GM21526 (cell line): ENCODE data around the gene LSM14A.
"Not testable (repeated sequence)": the region's sequence is repeated elsewhere in the genome, so short reads cannot be mapped to it uniquely, and the experiment has no call there.

Experiments
- ATAC-seq: cut with Tn5 transposase; IDR thresholded peaks from one replicate; pipeline ENCODE4 v1.9.1; 2021; ENCODE audit warnings: moderate library complexity; ENCODE audit not compliant: unreplicated experiment, low FRiP score

The LSM14A gene

GRCh38 chr19:34155686-34156085 lies 16.6 kb upstream of the LSM14A start:
- no peak for ATAC-seq

GRCh38 chr19:34158966-34159365 lies 13.3 kb upstream of the LSM14A start:
- ATAC-seq: not testable (repeated sequence)

- not testable (repeated sequence) for ATAC-seq
Observed at GRCh38 chr19:34159541-34159940, 12.8 kb upstream of the LSM14A start.

- ATAC-seq: not testable (repeated sequence)
Observed at GRCh38 chr19:34161902-34162301, 10.4 kb upstream of the LSM14A start.

GRCh38 chr19:34165295-34165738 lies 7.0 kb upstream of the LSM14A start:
- no peak for ATAC-seq

GRCh38 chr19:34169475-34170199 lies 2.7 kb upstream of the LSM14A start:
- not testable (repeated sequence) for ATAC-seq

GRCh38 chr19:34171539-34171876 lies 796 bp upstream of the LSM14A start:
- ATAC-seq: peak; percentile 7

- peak; percentile 34 for ATAC-seq
Observed at GRCh38 chr19:34172661-34173192, 423 bp downstream of the LSM14A start.

- no peak for ATAC-seq
Observed at GRCh38 chr19:34173193-34173956, 1.1 kb downstream of the LSM14A start.

- ATAC-seq: not testable (repeated sequence)
Observed at GRCh38 chr19:34175173-34175572, 2.9 kb downstream of the LSM14A start.

GRCh38 chr19:34176581-34176980 lies 4.3 kb downstream of the LSM14A start:
- no peak for ATAC-seq

- no peak for ATAC-seq
Observed at GRCh38 chr19:34178274-34178610, 5.9 kb downstream of the LSM14A start.

GRCh38 chr19:34179066-34179465 lies 6.8 kb downstream of the LSM14A start:
- no peak for ATAC-seq

GRCh38 chr19:34180273-34180672 lies 8.0 kb downstream of the LSM14A start:
- no peak for ATAC-seq

GRCh38 chr19:34180709-34181108 lies 8.4 kb downstream of the LSM14A start:
- no peak for ATAC-seq

- no peak for ATAC-seq
Observed at GRCh38 chr19:34181111-34181864, 9.0 kb downstream of the LSM14A start.

GRCh38 chr19:34182125-34182524 lies 9.8 kb downstream of the LSM14A start:
- ATAC-seq: no peak

- no peak for ATAC-seq
Observed at GRCh38 chr19:34184880-34185491, 12.7 kb downstream of the LSM14A start.

- ATAC-seq: no peak
Observed at GRCh38 chr19:34186205-34186604, 13.9 kb downstream of the LSM14A start.

GRCh38 chr19:34187011-34187410 lies 14.7 kb downstream of the LSM14A start:
- no peak for ATAC-seq

GRCh38 chr19:34188408-34188807 lies 16.1 kb downstream of the LSM14A start:
- ATAC-seq: no peak
